Measurements from ENCODE around the gene SUFU.
"Not testable (repeated sequence)": the region's sequence is repeated elsewhere in the genome, so short reads cannot be mapped to it uniquely, and the experiment has no call there.

Gene SUFU

DNA sequence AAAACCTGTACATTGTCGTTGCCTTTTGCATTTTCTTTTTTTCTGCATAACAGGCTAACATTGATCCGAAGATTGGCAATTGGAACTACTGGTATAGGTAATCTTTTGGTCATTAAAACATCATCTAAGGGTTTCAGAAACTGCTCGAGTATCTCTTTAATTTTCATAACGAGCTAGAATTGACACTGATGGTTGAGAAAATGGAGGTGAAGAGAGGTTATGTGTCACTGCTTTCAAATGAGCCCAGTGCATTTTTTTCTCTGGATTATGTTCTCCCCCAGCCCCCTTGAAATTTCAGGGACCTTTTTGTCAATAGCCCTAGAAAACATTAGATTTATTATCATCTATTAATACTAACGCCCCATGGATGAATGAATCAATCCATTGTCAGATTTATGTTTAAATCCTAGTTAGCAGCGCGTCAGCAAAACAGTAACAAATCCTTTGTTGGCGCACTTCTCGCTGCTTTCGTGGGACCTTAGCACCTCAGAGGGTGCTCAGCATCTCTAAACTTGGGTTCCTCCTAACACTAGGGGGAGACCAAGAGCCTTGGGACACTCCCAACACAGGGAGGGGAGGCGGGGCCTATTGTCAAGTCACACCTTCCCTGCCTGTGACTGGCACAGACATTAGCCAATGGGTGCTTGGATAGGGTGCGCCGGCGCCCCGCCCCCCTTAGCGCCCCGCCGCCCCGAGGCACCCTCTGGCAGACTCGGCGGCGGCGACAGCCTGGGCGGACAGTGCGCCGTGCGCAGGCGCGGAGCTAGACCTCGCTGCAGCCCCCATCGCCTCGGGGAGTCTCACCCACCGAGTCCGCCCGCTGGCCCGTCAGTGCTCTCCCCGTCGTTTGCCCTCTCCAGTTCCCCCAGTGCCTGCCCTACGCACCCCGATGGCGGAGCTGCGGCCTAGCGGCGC is at the start of gene SUFU:
Gene SUFU (plus strand): TSS at position 709 of the 915 bp plus-strand sequence. CDS start 181 bp downstream, at position 890.
- no peak within 1 kb of the TSS for H3K4me3 Mint-ChIP-seq
- peak within 1 kb of the TSS; percentile 92 for H3K27ac Mint-ChIP-seq (ENCODE audit: low read depth)

DNA sequence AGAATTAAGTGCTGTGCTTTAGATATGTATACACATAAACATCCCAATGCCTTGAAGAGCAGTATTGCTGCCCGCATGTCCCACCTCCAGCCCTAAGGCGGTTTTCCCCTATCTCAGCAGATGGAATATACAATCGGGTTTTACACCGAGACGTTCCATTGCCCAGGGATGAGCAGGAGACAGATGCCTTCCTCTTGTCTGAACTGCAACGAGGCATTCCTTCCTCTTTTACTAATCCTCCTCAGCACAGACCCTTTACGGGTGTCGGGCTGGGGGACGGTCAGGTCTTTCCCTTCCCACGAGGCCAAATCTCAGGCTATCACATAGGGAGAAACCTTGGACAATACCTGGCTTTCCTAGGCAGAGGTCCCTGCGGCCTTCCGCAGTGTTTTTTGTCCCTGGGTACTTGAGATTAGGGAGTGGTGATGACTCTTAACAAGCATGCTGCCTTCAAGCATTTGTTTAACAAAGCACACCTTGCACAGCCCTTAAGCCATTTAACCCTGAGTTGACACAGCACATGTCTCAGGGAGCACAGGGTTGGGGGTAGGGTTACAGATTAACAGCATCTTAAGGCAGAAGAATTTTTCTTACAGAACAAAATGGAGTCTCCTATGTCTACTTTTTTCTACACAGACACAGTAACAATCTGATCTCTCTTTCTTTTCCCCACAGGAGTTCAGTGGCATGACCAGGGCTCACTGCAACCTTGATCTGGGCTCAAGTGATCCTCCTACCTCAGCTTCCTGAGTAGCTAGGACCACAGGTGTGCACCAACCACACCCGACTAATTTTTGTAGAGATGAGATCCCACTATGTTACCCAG is 48.9 kb upstream of the SUFU start:
- H3K4me1 Mint-ChIP-seq = peaks cover 14% of the 10 kb centered on the region
- ATAC-seq (replicated peaks; ENCODE audit: extremely low read depth, poor library complexity, severe bottlenecking); DNase-seq (ENCODE audit: low spot score in 2 of 2); H3K4me3 Mint-ChIP-seq; H3K9me3 Mint-ChIP-seq; H3K27ac Mint-ChIP-seq (ENCODE audit: low read depth); H3K36me3 Mint-ChIP-seq (ENCODE audit: insufficient read depth); H3K27me3 Mint-ChIP-seq: not testable (repeated sequence)

More for the DNA sequence above, at the start of gene SUFU:
- peak; percentile 61 for ATAC-seq (replicated peaks; ENCODE audit: extremely low read depth, poor library complexity, severe bottlenecking)
- DNase-seq (ENCODE audit: low spot score in 2 of 2) = peak; percentile 93 to 97
- Mint-ChIP-seq H3K27me3 (no peaks in the 10 kb centered on the region), H3K36me3 (ENCODE audit: insufficient read depth) (peaks cover 8% of the 10 kb centered on the region), H3K9me3 (no peaks in the 10 kb centered on the region), H3K4me1 (peaks cover 29% of the 10 kb centered on the region)

DNA sequence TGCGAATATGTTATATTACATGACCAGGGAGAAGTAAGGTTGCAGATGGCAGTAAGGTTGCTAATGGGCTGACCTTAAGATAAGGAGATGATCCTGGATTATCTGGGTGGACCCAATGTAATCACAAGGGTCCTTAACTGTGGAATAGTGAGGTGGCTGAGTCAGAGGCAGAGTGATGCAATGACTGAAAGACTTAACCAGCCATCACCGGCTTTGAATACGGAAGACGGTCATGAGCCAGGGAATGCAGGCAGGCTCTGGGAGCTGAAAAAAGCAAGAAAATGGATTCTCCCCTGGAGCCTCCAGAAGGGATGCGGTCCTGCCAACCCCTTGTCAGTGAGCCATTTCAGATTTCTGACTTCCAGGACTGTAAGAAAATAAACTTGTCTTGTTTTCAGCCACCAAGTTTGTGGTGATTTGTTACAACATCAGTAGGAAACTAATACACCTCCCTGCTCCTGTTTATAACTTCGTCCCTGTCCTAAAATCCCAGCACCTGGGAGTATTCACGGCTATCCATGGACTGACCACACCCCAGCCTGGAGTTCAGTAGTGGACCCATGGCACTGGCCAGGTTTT is 47.8 kb upstream of the SUFU start:
- H3K4me1 Mint-ChIP-seq = peaks cover 18% of the 10 kb centered on the region
- H3K36me3 Mint-ChIP-seq (ENCODE audit: insufficient read depth) = peaks cover 7% of the 10 kb centered on the region
- H3K27ac Mint-ChIP-seq (ENCODE audit: low read depth) = no peak overlapping the region
- DNase-seq (ENCODE audit: low spot score in 2 of 2) (no peak), ATAC-seq (replicated peaks; ENCODE audit: extremely low read depth, poor library complexity, severe bottlenecking) (no peak)
- no peaks in the 10 kb centered on the region for H3K9me3 Mint-ChIP-seq
- H3K27me3 Mint-ChIP-seq = no peaks in the 10 kb centered on the region
- H3K4me3 Mint-ChIP-seq = no peak overlapping the region

DNA sequence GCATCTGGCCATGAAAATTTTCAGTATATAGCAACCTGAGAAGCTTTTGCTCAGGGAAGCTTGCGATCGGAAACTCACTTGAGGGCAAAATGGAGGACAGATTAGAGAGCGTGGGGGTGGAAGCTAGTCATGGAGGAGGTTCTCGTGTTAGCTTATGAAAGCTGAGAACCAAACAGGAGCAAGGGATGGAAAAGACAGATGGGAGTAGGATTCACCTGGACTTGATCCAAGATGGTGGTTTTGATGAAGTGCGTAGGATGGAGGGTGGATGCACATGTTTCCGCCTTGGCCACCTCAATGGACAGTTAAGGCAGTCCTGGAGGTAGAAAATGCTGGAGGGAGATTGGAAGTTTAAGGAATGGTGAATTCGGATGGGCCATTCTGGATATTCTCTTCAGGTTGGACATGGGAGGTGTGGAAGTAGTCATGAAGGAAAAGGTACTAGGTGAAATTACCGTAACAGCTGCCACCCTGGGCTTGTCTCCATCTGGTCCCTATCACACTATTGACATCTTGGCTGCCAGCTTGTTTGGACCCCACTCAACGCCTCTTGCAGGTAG is 46.1 kb upstream of the SUFU start:
- Mint-ChIP-seq H3K27me3 (no peaks in the 10 kb centered on the region), H3K36me3 (ENCODE audit: insufficient read depth) (peaks cover 10% of the 10 kb centered on the region), H3K9me3 (no peaks in the 10 kb centered on the region), H3K4me3 (no peak overlapping the region), H3K27ac (ENCODE audit: low read depth) (no peak overlapping the region), H3K4me1 (peaks cover 26% of the 10 kb centered on the region)
- ATAC-seq (replicated peaks; ENCODE audit: extremely low read depth, poor library complexity, severe bottlenecking) = no peak
- DNase-seq (ENCODE audit: low spot score in 2 of 2) = no peak

DNA sequence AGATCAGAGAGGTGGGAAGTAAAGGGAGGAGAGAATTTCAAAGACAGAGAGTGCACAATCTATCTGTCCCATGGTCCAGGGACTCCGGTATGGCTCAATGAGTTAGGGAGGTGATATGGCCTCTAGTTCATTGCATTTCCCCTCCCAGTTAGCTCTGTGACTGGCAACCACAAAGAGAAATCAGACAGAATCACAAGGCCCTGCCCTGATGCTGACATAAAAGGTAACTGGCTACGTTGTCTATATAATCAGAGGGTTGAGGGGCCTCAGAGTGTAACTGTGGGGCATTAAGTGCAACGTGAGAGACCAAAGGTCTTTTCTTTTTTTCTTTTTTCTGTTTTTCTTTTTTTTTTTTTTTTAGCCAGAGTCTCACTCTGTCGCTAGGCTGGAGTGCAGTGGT is 45.1 kb upstream of the SUFU start:
- Mint-ChIP-seq H3K27ac (ENCODE audit: low read depth) (no peak overlapping the region), H3K4me1 (peaks cover 25% of the 10 kb centered on the region)
- DNase-seq (ENCODE audit: low spot score in 2 of 2) = no peak

DNA sequence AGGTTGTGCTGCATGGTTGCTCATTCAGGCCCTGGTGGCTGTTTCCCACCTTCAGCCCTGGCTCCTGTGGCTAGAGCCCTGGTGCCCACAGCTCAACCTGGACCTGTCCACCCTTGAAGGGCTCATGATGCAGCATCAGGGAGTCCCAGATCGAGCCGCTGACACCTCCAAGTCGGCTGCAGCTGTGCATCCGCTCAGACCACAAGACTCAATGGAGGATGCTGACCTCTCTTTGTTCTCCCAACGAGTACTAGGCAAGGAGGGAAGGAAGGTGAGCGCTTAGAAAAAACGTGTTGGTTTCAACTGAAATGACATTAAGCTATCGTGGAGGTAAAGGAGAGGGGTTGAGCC is 43.0 kb upstream of the SUFU start:
- Mint-ChIP-seq H3K27ac (ENCODE audit: low read depth) (peak overlapping the region; percentile 90), H3K36me3 (ENCODE audit: insufficient read depth) (peaks cover 8% of the 10 kb centered on the region), H3K9me3 (no peaks in the 10 kb centered on the region), H3K4me1 (peaks cover 25% of the 10 kb centered on the region), H3K4me3 (peak overlapping the region; percentile 93), H3K27me3 (no peaks in the 10 kb centered on the region)
- no peak for ATAC-seq (replicated peaks; ENCODE audit: extremely low read depth, poor library complexity, severe bottlenecking)
- DNase-seq (ENCODE audit: low spot score in 2 of 2) = no peak

More for the DNA sequence above, 45.1 kb upstream of the SUFU start:
- Mint-ChIP-seq H3K36me3 (ENCODE audit: insufficient read depth) (peaks cover 8% of the 10 kb centered on the region), H3K4me3 (no peak overlapping the region), H3K9me3 (no peaks in the 10 kb centered on the region), H3K27me3 (no peaks in the 10 kb centered on the region)
- ATAC-seq (replicated peaks; ENCODE audit: extremely low read depth, poor library complexity, severe bottlenecking) = no peak

DNA sequence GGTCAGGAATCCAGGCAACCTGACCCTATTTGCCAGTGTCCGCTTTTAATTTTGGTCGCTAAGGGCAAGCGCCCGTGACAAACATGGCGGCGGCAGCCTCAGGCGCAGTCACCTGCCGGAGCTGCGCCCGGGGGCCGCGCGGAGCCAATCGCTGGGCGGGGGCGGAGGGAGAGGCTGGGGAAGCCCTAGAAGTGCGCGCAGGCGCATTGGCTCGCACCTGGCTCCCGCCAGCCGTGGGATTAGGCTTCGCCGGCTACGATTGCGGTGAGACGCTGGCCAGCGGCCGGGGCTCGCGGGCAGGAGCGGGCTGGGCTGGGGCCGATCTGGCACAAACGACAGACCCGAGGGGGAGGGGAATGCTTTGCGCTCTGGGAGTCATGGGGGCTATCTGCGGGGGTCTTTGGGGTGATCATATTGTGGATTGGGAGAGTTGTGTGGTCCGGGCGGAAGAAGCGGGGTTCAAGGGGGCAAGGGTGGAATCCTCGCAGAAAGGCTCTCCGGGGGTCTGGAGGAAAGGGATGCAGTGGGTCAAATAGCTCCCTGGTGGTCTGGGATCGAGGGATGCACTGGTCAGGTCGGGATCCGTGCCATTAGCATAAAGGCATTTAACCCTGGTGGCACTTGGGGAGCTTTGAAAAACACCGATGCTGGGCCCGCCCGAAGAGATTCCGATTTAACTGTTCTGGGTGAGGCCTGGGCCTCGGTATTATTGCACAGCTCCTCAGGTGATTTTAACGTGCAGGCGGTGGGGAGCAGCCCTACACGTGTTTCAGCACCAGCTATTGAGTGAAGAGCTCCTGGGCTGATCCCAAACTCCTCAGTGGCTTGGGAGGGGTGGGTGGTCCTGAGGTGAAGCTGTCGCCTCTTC is 42.4 kb upstream of the SUFU start:
- ATAC-seq (replicated peaks; ENCODE audit: extremely low read depth, poor library complexity, severe bottlenecking) (peak; percentile 99), DNase-seq (ENCODE audit: low spot score in 2 of 2) (peak; percentile 81 to 84)
- Mint-ChIP-seq H3K9me3 (no peaks in the 10 kb centered on the region), H3K4me3 (peak overlapping the region; percentile 93), H3K27ac (ENCODE audit: low read depth) (peak overlapping the region; percentile 90), H3K27me3 (no peaks in the 10 kb centered on the region), H3K4me1 (peaks cover 25% of the 10 kb centered on the region), H3K36me3 (ENCODE audit: insufficient read depth) (peaks cover 8% of the 10 kb centered on the region)

DNA sequence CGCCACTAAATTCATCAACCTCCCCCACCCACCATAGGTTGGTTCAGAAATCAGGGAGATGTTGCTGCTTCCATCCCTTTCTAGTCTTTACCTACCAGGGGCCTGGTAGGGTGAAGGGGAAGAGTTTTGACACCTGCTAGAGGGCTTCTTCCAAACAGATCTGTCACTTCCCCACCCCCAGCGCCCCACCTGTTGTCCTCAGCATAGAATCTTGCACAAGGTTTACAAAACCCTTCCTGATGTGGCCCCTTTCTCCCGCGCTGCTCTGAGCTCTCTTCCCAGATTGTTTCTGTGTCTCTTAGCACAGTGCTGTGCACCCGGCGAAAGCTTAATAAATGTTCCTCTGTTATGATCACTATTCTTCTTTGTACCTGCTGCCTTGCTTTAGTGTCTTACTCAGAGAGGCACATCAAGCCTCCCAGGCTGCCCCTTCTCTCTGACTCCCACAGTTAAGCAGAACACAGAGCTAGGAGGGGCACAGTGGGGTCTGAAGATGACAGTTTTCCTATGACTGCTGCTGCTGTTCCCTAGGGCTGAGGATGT is 41.2 kb upstream of the SUFU start:
- no peak for ATAC-seq (replicated peaks; ENCODE audit: extremely low read depth, poor library complexity, severe bottlenecking)
- H3K4me3 Mint-ChIP-seq = peak overlapping the region; percentile 93
- DNase-seq (ENCODE audit: low spot score in 2 of 2) = no peak
- H3K4me1 Mint-ChIP-seq = peaks cover 25% of the 10 kb centered on the region
- H3K27me3 Mint-ChIP-seq = no peaks in the 10 kb centered on the region
- no peaks in the 10 kb centered on the region for H3K9me3 Mint-ChIP-seq
- peaks cover 8% of the 10 kb centered on the region for H3K36me3 Mint-ChIP-seq (ENCODE audit: insufficient read depth)
- H3K27ac Mint-ChIP-seq (ENCODE audit: low read depth) = no peak overlapping the region

DNA sequence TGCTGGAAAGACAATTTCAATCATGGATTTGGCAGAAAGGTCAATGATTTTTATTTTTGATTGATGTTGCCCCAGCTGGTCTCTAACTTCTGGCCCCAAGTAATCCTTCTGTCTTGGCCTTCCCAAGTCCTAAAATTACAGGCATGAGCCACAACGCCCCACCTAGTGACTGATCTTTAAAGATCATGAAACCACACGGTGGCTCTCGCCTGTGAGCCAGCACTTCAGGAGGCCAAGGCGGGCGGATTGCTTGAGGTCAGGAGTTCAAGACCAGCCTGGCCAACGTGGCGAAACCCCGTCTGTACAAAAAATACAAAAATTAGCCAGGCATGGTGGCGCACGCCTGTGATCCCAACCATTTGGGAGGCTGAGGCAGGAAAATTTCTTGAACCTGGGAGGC is 39.8 kb upstream of the SUFU start:
- Mint-ChIP-seq H3K4me1 (peaks cover 25% of the 10 kb centered on the region), H3K9me3 (no peaks in the 10 kb centered on the region), H3K27ac (ENCODE audit: low read depth) (no peak overlapping the region), H3K36me3 (ENCODE audit: insufficient read depth) (peaks cover 8% of the 10 kb centered on the region), H3K4me3 (no peak overlapping the region), H3K27me3 (no peaks in the 10 kb centered on the region)
- DNase-seq (ENCODE audit: low spot score in 2 of 2) (no peak), ATAC-seq (replicated peaks; ENCODE audit: extremely low read depth, poor library complexity, severe bottlenecking) (no peak)

DNA sequence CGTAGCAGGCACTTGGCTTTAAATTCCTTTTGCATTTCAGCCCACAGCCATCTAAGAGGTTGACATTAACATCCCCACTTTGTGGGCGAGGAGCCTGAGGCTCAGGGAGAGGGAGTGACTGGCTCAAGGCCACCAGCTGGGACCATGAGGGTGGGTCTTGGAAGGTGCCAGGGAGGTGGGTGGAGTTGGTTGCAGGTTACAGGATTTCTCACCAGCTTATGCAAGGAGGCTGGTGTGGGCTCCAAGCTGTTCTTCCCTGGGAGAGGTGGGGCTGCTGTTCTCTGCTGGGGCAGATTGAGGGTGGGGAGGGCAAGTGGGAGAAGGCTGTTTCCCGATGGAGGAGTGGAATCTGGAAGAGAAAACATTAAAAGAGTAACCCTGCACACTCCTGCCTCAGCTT is 38.3 kb upstream of the SUFU start:
- Mint-ChIP-seq H3K4me3 (no peak overlapping the region), H3K27ac (ENCODE audit: low read depth) (no peak overlapping the region), H3K36me3 (ENCODE audit: insufficient read depth) (peaks cover 8% of the 10 kb centered on the region), H3K9me3 (no peaks in the 10 kb centered on the region), H3K27me3 (no peaks in the 10 kb centered on the region), H3K4me1 (peaks cover 30% of the 10 kb centered on the region)
- no peak for DNase-seq (ENCODE audit: low spot score in 2 of 2)
- ATAC-seq (replicated peaks; ENCODE audit: extremely low read depth, poor library complexity, severe bottlenecking) = no peak

DNA sequence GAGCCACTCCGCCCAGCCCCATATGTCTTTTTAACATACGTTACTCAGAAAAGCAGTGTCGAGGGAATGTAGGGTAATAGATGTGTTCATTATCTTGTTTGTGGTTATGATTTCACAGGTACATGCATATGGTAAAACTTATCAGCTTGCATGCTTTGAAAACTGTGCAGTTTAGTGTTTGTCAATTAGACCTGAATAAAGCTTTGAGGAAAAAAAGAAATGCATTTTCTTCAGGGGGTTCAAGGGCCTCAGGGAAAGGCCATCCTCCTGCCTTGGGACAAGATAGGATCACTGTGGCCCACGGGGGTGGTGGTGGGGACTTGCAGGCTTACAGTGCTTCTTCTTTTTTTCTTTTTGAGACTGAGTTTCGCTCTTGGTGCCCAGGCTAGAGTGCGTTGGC is 36.5 kb upstream of the SUFU start:
- Mint-ChIP-seq H3K4me3 (no peak overlapping the region), H3K27me3 (no peaks in the 10 kb centered on the region), H3K36me3 (ENCODE audit: insufficient read depth) (peaks cover 1% of the 10 kb centered on the region), H3K9me3 (no peaks in the 10 kb centered on the region), H3K27ac (ENCODE audit: low read depth) (no peak overlapping the region), H3K4me1 (peaks cover 12% of the 10 kb centered on the region)
- ATAC-seq (replicated peaks; ENCODE audit: extremely low read depth, poor library complexity, severe bottlenecking) = no peak
- DNase-seq (ENCODE audit: low spot score in 2 of 2) = no peak

All from central memory CD8-positive, alpha-beta T cell (primary cell).